22Rv1 (cell line): ENCODE measurements around the gene RERE.
A peak's percentile ranks its signal among the peaks of the same experiment; 100 is the strongest.

Experiments
- H3K27ac ChIP-seq: fragments of 450-650 bp; 2 replicates; pipeline ENCODE4 v1.5.1; 2017
- CTCF ChIP-seq: fragments of 450-650 bp; IDR thresholded peaks from 2 replicates; pipeline ENCODE4 v1.5.1; 2017; ENCODE audit warnings: mild to moderate bottlenecking
- ZFX ChIP-seq: fragments of 450-650 bp; IDR thresholded peaks from 2 replicates; pipeline ENCODE4 v1.6.1; 2017; ENCODE audit warnings: antibody characterized with exemption, borderline replicate concordance

The RERE gene

DNA sequence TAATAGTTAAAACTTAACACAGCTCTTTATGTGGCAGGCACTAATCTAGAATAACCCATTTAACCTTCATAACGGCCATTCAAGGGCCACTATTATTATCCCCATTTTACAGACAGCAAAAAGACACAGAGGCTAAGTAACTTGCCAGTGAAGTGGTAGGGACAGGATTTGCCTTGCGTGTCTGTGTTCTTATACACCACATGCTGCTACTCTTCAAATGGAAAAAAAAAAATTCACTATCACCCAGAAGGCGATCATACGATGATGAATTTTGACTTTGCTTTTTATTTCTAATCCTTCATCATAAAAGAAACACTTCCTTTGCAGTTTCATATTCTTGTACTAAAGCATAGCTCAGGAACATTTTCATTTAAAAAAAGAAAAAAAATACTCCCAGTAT lies 65.5 kb downstream of the RERE start:
- TF ChIP-seq CTCF = no peak
- no peak for TF ChIP-seq ZFX
- no peak overlapping the region for H3K27ac ChIP-seq

- H3K27ac ChIP-seq = no peak overlapping the region
- TF ChIP-seq ZFX = no peak
- TF ChIP-seq CTCF = no peak
These were observed 69.3 kb downstream of the RERE start for GRCh38 chr1:8747879-8748825.

GRCh38 chr1:8746554-8746953 lies 70.9 kb downstream of the RERE start:
- H3K27ac ChIP-seq = no peak overlapping the region

DNA sequence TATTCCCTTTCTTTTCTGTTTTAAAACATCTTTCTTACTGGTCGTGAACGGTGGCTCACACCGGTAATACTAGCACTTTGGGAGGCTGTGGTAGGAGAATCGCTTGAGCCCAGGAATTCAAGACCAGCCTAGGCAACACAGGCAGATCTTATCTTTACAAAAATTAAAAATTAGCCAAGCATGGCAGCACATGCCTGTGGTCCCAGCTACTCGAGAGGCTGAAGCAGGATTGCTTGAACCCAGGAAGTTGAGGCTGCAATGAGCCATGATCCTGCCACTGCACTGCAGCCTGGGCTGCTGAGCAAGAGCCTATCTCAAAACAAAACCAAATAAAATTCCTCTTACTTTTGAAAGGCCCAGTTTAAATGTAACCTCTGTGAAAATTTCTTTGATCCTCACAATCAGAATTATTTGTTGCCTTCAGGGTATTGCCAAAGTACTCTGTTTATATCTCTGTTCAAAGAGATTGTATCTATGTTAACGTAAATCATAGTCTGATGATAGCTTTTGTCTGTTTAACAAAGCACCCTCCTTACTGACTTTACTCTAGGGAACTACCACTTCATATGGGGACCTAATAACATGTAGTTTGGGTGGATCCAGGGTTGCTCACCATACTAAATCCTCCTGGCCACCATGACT lies 71.6 kb downstream of the RERE start:
- TF ChIP-seq ZFX (no peak), CTCF (no peak)
- no peak overlapping the region for H3K27ac ChIP-seq

More at GRCh38 chr1:8746554-8746953, 70.9 kb downstream of the RERE start:
- TF ChIP-seq ZFX = no peak
- TF ChIP-seq CTCF = no peak

GRCh38 chr1:8745346-8745745 lies 72.1 kb downstream of the RERE start:
- no peak for TF ChIP-seq CTCF
- TF ChIP-seq ZFX = no peak
- H3K27ac ChIP-seq = no peak overlapping the region

- no peak for TF ChIP-seq CTCF
- no peak for TF ChIP-seq ZFX
- peak overlapping the region; percentile 62 for H3K27ac ChIP-seq
These were observed 75.2 kb downstream of the RERE start for GRCh38 chr1:8742022-8742924.
